K562 (cell line): ENCODE results near the gene CPT1C. TPM values are rescaled to one million over a fixed set of nuclear protein-coding genes. Genes with fewer than 3 reads are reported as not detected.

Source experiments
- ATAC-seq: fragments of 200-7000 bp; cut with Tn5 transposase; 3 replicates; pipeline ENCODE4 v1.9.1; 2020; ENCODE audit warnings: moderate library complexity
- BruUV-seq: library from RNA; stranded (reverse); fragments of 400-500 nt; replicated peaks from 2 replicates; lab custom pipeline; 2021; lab: Mats Ljungman, UMichigan
- CTCF ChIA-PET: fragments of 300-600 bp; formaldehyde crosslinking; extraction: SDS; loops from one replicate; lab custom pipeline; 2021; ENCODE audit warnings: low intra/inter-chr PET ratio; lab: Yijun Ruan, JAX
- POLR2A ChIA-PET: fragments of 300-600, 350-650 bp; sonication (Branson Sonifier 250); formaldehyde crosslinking; extraction: SDS; loops from one replicate; lab custom pipeline; 2021; ENCODE audit warnings: antibody characterized with exemption, inconsistent platforms; lab: Yijun Ruan, JAX
- DNase-seq, 4 experiments: peaks; one replicate each; pipeline versions ENCODE4 v3.0.0 to v3.0.0-alpha.2; 2011 to 2018; ENCODE audit warnings: low spot score in 3 of 4, mixed read lengths in 3 of 4; ENCODE audit errors: extremely low read depth in 1 of 4
- FAIRE-seq: peaks from 2 replicates; lab custom pipeline; 2011; peaks lifted over from hg19 to GRCh38; lab: Jason Lieb, UNC
- H2AFZ ChIP-seq: 2 replicates; pipeline ENCODE4 v1.6.0; 2011; ENCODE audit warnings: low read depth, low read length, control low read depth, inconsistent platforms
- H3K27ac ChIP-seq: fragments of 200-600 bp; 3 replicates; pipeline ENCODE4 v1.8.0; 2011; ENCODE audit warnings: low read depth, mild to moderate bottlenecking, control low read depth, inconsistent platforms, low read length, moderate library complexity, mixed read lengths; ENCODE audit errors: extremely low read depth
- H3K27me3 ChIP-seq, 2 experiments: fragments of 300-600 bp in 1 of 2; 2 replicates in 1 of 2; 3 replicates in 1 of 2; pipeline versions ENCODE4 v1.6.0 to v1.8.0; 2011; ENCODE audit warnings: inconsistent platforms in 2 of 2, low read length in 2 of 2, mild to moderate bottlenecking in 1 of 2, mixed read lengths in 1 of 2, moderate library complexity in 1 of 2; ENCODE audit not compliant: control insufficient read depth in 2 of 2, insufficient read depth in 2 of 2
- H3K36me3 ChIP-seq: fragments of 300-600 bp; 3 replicates; pipeline ENCODE4 v1.8.0; 2011; ENCODE audit warnings: mild to moderate bottlenecking, low read length, inconsistent platforms; ENCODE audit not compliant: control insufficient read depth, insufficient read depth
- H3K4me1 ChIP-seq, 2 experiments: fragments of 200-600 bp in 1 of 2; replicated peaks in 1 of 2; 2 replicates in 1 of 2; 3 replicates in 1 of 2; pipeline versions ENCODE4 v1.5.1 to v1.8.0; 2011; ENCODE audit warnings: inconsistent platforms in 2 of 2, low read length in 2 of 2, mild to moderate bottlenecking in 1 of 2, mixed read lengths in 1 of 2, moderate library complexity in 1 of 2; ENCODE audit not compliant: control insufficient read depth in 2 of 2, insufficient read depth in 2 of 2
- H3K4me2 ChIP-seq: 2 replicates; pipeline ENCODE4 v1.6.1; 2011; ENCODE audit warnings: low read length, control low read depth, inconsistent platforms, mixed read lengths; ENCODE audit not compliant: insufficient read depth
- H3K4me3 ChIP-seq: fragments of 200-600 bp; sonication (generic), shearing (Covaris generic); 2 replicates; pipeline ENCODE4 v1.5.1; 2016; ENCODE audit warnings: control low read depth, inconsistent platforms
- H3K79me2 ChIP-seq: fragments of 200-600 bp; 3 replicates; pipeline ENCODE4 v1.8.0; 2011; ENCODE audit warnings: low read length, inconsistent platforms; ENCODE audit not compliant: control insufficient read depth, insufficient read depth
- H3K9ac ChIP-seq, 2 experiments: 2 replicates each; pipeline versions ENCODE4 v1.6.0 to v1.6.1; 2011; ENCODE audit warnings: low read depth in 2 of 2, low read length in 2 of 2, control low read depth in 1 of 2, inconsistent platforms in 1 of 2, mild to moderate bottlenecking in 1 of 2, mixed read lengths in 1 of 2; ENCODE audit not compliant: insufficient read depth in 1 of 2
- H3K9me1 ChIP-seq: one replicate; pipeline ENCODE4 v1.6.0; 2011; ENCODE audit warnings: inconsistent platforms, mild to moderate bottlenecking, low read length, moderate library complexity; ENCODE audit not compliant: control insufficient read depth, insufficient read depth
- H3K9me3 ChIP-seq: replicated peaks from 2 replicates; pipeline ENCODE4 v1.5.1; 2011; ENCODE audit warnings: low read depth, low read length, inconsistent platforms; ENCODE audit not compliant: control insufficient read depth, insufficient read depth
- H4K20me1 ChIP-seq: replicated peaks from 2 replicates; pipeline ENCODE4 v1.6.1; 2011; ENCODE audit warnings: low read length, inconsistent platforms, mixed read lengths; ENCODE audit not compliant: control insufficient read depth, insufficient read depth
- ARID1B ChIP-seq: fragments of 450-650 bp; IDR thresholded peaks from 2 replicates; pipeline ENCODE4 v1.6.1; 2016; ENCODE audit warnings: antibody characterized with exemption, mild to moderate bottlenecking, inconsistent platforms
- CBFB ChIP-seq: sonication (generic); formaldehyde crosslinking; IDR thresholded peaks from 2 replicates; pipeline ENCODE4 v1.4.0; 2020; ENCODE audit warnings: mild to moderate bottlenecking, missing genetic modification reagents
- EP400 ChIP-seq: fragments of 450-650 bp; IDR thresholded peaks from 2 replicates; pipeline ENCODE4 v1.6.1; 2017; ENCODE audit warnings: antibody characterized with exemption, mild to moderate bottlenecking, moderate library complexity
- GABPA ChIP-seq: fragments of 200-800 bp; sonication (Bioruptor generic); conservative IDR thresholded peaks from 2 replicates; pipeline ENCODE4 v1.6.1; 2016; ENCODE audit warnings: low read depth, missing genetic modification characterization, missing compliant biosample characterization
- HNRNPH1 ChIP-seq: fragments of 200-400 bp; formaldehyde crosslinking; optimal IDR thresholded peaks from 2 replicates; pipeline ENCODE3; 2017; ENCODE audit warnings: low read depth, mild to moderate bottlenecking, low read length, moderate library complexity
- KDM5B ChIP-seq: fragments of 200-600 bp; sonication (generic); IDR thresholded peaks from 2 replicates; pipeline ENCODE4 v1.6.1; 2012; ENCODE audit warnings: low read depth, mild to moderate bottlenecking, moderate library complexity, low read length, control low read depth, inconsistent platforms; ENCODE audit not compliant: insufficient replicate concordance
- MYNN ChIP-seq, 2 experiments: sonication (generic); formaldehyde crosslinking in 1 of 2; IDR thresholded peaks; 2 replicates each; pipeline versions ENCODE4 v1.5.0 to v1.6.1; 2016 to 2020; ENCODE audit warnings: antibody characterized with exemption in 1 of 2, missing genetic modification reagents in 1 of 2
- NFE2 ChIP-seq: IDR thresholded peaks from 2 replicates; pipeline ENCODE4 v1.6.1; 2014; ENCODE audit warnings: antibody characterized with exemption, low read depth
- SMARCA5 ChIP-seq: fragments of 450-650 bp; IDR thresholded peaks from 2 replicates; pipeline ENCODE4 v1.6.1; 2016
- SMC3 ChIP-seq: conservative IDR thresholded peaks from 2 replicates; pipeline ENCODE4 v1.6.1; 2011; ENCODE audit warnings: low read depth, low read length, improper control_type of control experiment; ENCODE audit not compliant: insufficient read depth
- TAF1 ChIP-seq: IDR thresholded peaks from 2 replicates; pipeline ENCODE4 v1.6.1; 2011; ENCODE audit warnings: mild to moderate bottlenecking, low read length, moderate library complexity; ENCODE audit not compliant: insufficient read depth, control insufficient read depth, severe bottlenecking; ENCODE audit errors: extremely low read depth
- ZEB2 ChIP-seq: fragments of 450-650 bp; IDR thresholded peaks from 2 replicates; pipeline ENCODE4 v1.6.1; 2016
- ZFX ChIP-seq: sonication (generic); formaldehyde crosslinking; IDR thresholded peaks from 2 replicates; pipeline ENCODE4 v1.8.0; 2022; ENCODE audit warnings: mild to moderate bottlenecking, missing genetic modification reagents, moderate library complexity
- ZKSCAN3 ChIP-seq: fragments of 250-450 bp; sonication (Bioruptor Pico); IDR thresholded peaks from 2 replicates; pipeline ENCODE4 v1.4.0; 2020
- ZNF175 ChIP-seq: fragments of 200-800 bp; sonication (Bioruptor generic); IDR thresholded peaks from 2 replicates; pipeline ENCODE4 v1.6.1; 2016; ENCODE audit warnings: low read depth, mild to moderate bottlenecking, missing genetic modification characterization, missing compliant biosample characterization
- ZNF23 ChIP-seq: fragments of 250-450 bp; sonication (Bioruptor Pico); IDR thresholded peaks from 2 replicates; pipeline ENCODE4 v1.4.0; 2020; ENCODE audit warnings: mild to moderate bottlenecking
- ZNF282 ChIP-seq: sonication (generic); formaldehyde crosslinking; IDR thresholded peaks from 2 replicates; pipeline ENCODE4 v1.8.1; 2023; ENCODE audit warnings: missing genetic modification reagents
- ZNF764 ChIP-seq: fragments of 250-450 bp; sonication (Bioruptor Pico); IDR thresholded peaks from 2 replicates; pipeline ENCODE4 v1.4.0; 2020; ENCODE audit warnings: low read depth, mild to moderate bottlenecking, moderate library complexity
- WGBS: fragments of 100-300 bp; shearing (Covaris generic); methylation state at CpG from one replicate; pipeline ENCODE4 v1.1.6; 2016; ENCODE audit warnings: low coverage, mixed read lengths; ENCODE audit not compliant: insufficient coverage; ENCODE audit errors: missing lambda C conversion rate; 5-methylcytosine and 5-hydroxymethylcytosine counted together
- in situ Hi-C: fragments of 300-500 bp; cut with MboI; formaldehyde crosslinking; loops from 4 replicates; pipeline ENCODE4 v1.15.0; 2018; ENCODE audit warnings: inconsistent platforms, mixed read lengths
- intact Hi-C: fragments of 100-400 bp; cut with micrococcal nuclease; formaldehyde crosslinking; loops from 2 replicates; pipeline ENCODE4 v1.14.2; 2022
- polyA plus RNA-seq, 8 experiments: library from polyadenylated mRNA; depleted of rRNA in 4 of 8; stranded (reverse) in 5 of 8; unstranded in 3 of 8; fragments of >200 nt; fragmentation: Nextera tagmentation in 2 of 8; fragmentation: Illumina TruSeq in 1 of 8; extraction: Ambion mirVana in 2 of 8; extraction: Trizol in 1 of 8; gene quantifications; 2 replicates each; pipeline versions ENCODE4 v1.2.1 to v1.2.3, GENCODE V29; 2011 to 2014; ENCODE audit warnings: inconsistent platforms in 1 of 8, missing spikeins in 1 of 8
- total RNA-seq, 7 experiments: library from RNA; depleted of rRNA in 6 of 7; stranded (reverse); fragments of >200 nt in 6 of 7; fragmentation: Illumina TruSeq in 2 of 7; extraction: Trizol in 2 of 7; gene quantifications; 2 replicates each; pipeline versions ENCODE4 v1.2.1 to v1.2.3, GENCODE V29; 2011 to 2021; ENCODE audit warnings: low replicate concordance in 1 of 7
- TF ChIP-seq, protein P1 (sequence below): fragments of 450-650 bp; IDR thresholded peaks from 2 replicates; pipeline ENCODE4 v1.7.1; 2018; ENCODE audit warnings: mild to moderate bottlenecking, low read depth; ENCODE audit not compliant: partially characterized antibody
- TF ChIP-seq, protein P2 (sequence below): sonication (generic); formaldehyde crosslinking; IDR thresholded peaks from 2 replicates; pipeline ENCODE4 v1.8.0; 2022; ENCODE audit warnings: mild to moderate bottlenecking, missing genetic modification reagents

The CPT1C gene
- total and polyA plus RNA-seq, 9 of the 15 experiments (the other 6 are each of a cell fraction or from before 2014, with no cell fraction given), result 1.9 to 12.3 (median 3.0) TPM

DNA sequence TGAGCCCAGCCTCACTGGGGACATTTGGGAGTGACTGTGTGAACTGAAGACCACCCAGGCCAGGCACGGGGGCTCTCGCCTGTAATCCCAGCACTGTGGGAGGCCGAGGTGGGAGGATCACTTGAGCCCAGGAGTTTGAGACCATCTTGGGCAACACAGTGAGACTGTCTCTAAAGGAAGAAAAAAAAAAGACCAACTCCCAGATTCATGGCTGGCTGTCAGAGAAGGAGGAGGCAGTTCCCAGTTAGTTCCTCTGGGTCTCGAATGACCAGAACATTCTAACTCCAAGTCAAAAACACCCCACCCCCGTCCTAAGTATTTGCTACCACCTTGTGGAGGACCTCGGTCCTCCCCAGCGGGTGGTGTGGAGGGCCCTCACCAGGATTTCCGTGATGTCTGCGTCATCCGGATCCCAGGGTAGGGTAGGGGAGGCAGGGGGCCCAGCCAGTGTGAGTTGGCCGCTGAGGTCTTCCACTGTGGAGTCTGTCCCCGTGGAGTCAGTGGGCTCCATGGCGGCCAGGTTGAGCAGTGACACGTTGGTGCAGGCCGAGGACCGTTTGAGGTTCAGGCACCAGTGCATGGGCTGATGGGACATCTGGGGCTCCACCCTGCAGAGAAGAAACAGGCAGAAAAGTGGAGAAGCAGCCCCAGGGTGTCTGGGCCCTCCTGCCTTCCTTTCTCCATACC, 70.9 kb downstream of the CPT1C start:
- FAIRE-seq (peak; percentile 87), DNase-seq (peak; percentile 75 to 88 (median 80)), ATAC-seq (peak; percentile 53)
- intact Hi-C loops, result loop anchor here (2.0 to 5.0 kb wide), 2 partner anchors 77 to 169 kb away; partner anchors contain the start of gene PRR12
- Histone ChIP-seq H3K4me2 (peak overlapping the region; percentile 75), H3K36me3 (no peaks in the 10 kb centered on the region), H2AFZ (peak overlapping the region; percentile 98), H3K9me1 (no peaks in the 10 kb centered on the region), H3K4me1 (peaks cover 28 to 33% of the 10 kb centered on the region in 2 experiments), H3K27ac (peak overlapping the region; percentile 77), H3K4me3 (peak overlapping the region; percentile 24; the same call in 1 of the 2 replicates), H3K27me3 (no peaks in the 10 kb centered on the region), H3K79me2 (peaks cover 5% of the 10 kb centered on the region; the same call in 1 of the 3 replicates), H4K20me1 (no peaks in the 10 kb centered on the region), H3K9me3 (no peaks in the 10 kb centered on the region), H3K9ac (peak overlapping the region; percentile 70 to 82)
- in situ Hi-C loops, result no loop called here
- 12% methylated on average over 15 of the region's 16 CpGs for WGBS
- BruUV-seq, result TSS peak; percentile 65
- POLR2A ChIA-PET, result interaction anchor here (0.7 to 1.2 kb wide), 3 partner anchors 13 to 114 kb away, joined by 3 read pairs; partner anchors contain the start of gene PRMT1
- CTCF ChIA-PET, result interaction anchor here (1.7 kb wide), 1 partner anchor 82 kb away, joined by 5 read pairs; no protein-coding TSS in a partner anchor
- TF ChIP-seq, protein P1, sequence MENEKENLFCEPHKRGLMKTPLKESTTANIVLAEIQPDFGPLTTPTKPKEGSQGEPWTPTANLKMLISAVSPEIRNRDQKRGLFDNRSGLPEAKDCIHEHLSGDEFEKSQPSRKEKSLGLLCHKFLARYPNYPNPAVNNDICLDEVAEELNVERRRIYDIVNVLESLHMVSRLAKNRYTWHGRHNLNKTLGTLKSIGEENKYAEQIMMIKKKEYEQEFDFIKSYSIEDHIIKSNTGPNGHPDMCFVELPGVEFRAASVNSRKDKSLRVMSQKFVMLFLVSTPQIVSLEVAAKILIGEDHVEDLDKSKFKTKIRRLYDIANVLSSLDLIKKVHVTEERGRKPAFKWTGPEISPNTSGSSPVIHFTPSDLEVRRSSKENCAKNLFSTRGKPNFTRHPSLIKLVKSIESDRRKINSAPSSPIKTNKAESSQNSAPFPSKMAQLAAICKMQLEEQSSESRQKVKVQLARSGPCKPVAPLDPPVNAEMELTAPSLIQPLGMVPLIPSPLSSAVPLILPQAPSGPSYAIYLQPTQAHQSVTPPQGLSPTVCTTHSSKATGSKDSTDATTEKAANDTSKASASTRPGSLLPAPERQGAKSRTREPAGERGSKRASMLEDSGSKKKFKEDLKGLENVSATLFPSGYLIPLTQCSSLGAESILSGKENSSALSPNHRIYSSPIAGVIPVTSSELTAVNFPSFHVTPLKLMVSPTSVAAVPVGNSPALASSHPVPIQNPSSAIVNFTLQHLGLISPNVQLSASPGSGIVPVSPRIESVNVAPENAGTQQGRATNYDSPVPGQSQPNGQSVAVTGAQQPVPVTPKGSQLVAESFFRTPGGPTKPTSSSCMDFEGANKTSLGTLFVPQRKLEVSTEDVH, result no peak
- TF ChIP-seq KDM5B (peak; percentile 55), HNRNPH1 (no peak), ZNF764 (CRISPR knock-in tag) (no peak), SMARCA5 (no peak), CBFB (CRISPR knock-in tag) (no peak), EP400 (peak; percentile 88), ZNF23 (CRISPR knock-in tag) (no peak), ARID1B (peak; percentile 50; the same call in 1 of the 2 replicates), ZEB2 (no peak), MYNN (IDR thresholded peaks at IDR 0.05) (no peak), MYNN (CRISPR knock-in tag; IDR thresholded peaks at IDR 0.05) (no peak), ZFX (peak; percentile 85), TAF1 (no peak), ZKSCAN3 (CRISPR knock-in tag) (no peak), GABPA (0 out of 2 replicates have a peak, but pooled peaks have one; percentile 26), ZNF175 (peak; percentile 58; the same call in 1 of the 2 replicates), NFE2 (no peak; the same call in 1 of the 2 replicates), SMC3 (peak; percentile 55; the same call in 1 of the 2 replicates), ZNF282 (CRISPR knock-in tag) (no peak)
- TF ChIP-seq, protein P2, sequence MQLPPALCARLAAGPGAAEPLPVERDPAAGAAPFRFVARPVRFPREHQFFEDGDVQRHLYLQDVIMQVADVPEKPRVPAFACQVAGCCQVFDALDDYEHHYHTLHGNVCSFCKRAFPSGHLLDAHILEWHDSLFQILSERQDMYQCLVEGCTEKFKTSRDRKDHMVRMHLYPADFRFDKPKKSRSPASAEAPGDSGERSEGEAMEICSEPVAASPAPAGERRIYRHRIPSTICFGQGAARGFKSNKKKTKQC (CRISPR knock-in tag), result no peak
